OCI-LY7 (cell line): ENCODE data around the gene LRRC75A. TPM values are rescaled to one million over a fixed set of nuclear protein-coding genes. Genes with fewer than 3 reads are reported as not detected.
A peak's percentile ranks its signal among the peaks of the same experiment; 100 is the strongest.

Experiments
- BruUV-seq: library from RNA; stranded (reverse); fragments of 400-500 nt; replicated peaks from 2 replicates; lab custom pipeline; 2021; lab: Mats Ljungman, UMichigan
- CTCF ChIA-PET: fragments of 300-600 bp; sonication (Branson Sonifier 250); formaldehyde crosslinking; loops from one replicate; lab custom pipeline; 2022; ENCODE audit warnings: antibody characterized with exemption; ENCODE audit not compliant: unreplicated experiment; lab: Charles Lee
- POLR2A ChIA-PET: fragments of 300-600 bp; sonication (Branson Sonifier 250); formaldehyde crosslinking; loops from one replicate; lab custom pipeline; 2022; ENCODE audit warnings: antibody characterized with exemption; lab: Charles Lee
- DNase-seq: peaks from one replicate; pipeline ENCODE4 v3.0.0-alpha.2; 2015; ENCODE audit warnings: low spot score
- H2AFZ ChIP-seq: fragments of 200-600 bp; sonication (generic), shearing (Covaris generic); 2 replicates; pipeline ENCODE4 v1.6.1; 2014; ENCODE audit warnings: mild to moderate bottlenecking, antibody characterized with exemption, low read length, moderate library complexity
- H3K27ac ChIP-seq: fragments of 200-600 bp; sonication (generic); 2 replicates; pipeline ENCODE4 v1.5.1; 2014; ENCODE audit warnings: mixed run types, low read depth, mild to moderate bottlenecking, moderate library complexity, low read length, inconsistent platforms; ENCODE audit not compliant: poor library complexity, severe bottlenecking
- H3K36me3 ChIP-seq: fragments of 200-600 bp; sonication (generic); 2 replicates; pipeline ENCODE4 v1.6.1; 2014; ENCODE audit warnings: mild to moderate bottlenecking, antibody characterized with exemption, low read length, moderate library complexity, mixed read lengths; ENCODE audit not compliant: insufficient read depth
- H3K4me1 ChIP-seq: fragments of 200-600 bp; sonication (generic); 2 replicates; pipeline ENCODE4 v1.5.1; 2014; ENCODE audit warnings: mild to moderate bottlenecking, low read length; ENCODE audit not compliant: insufficient read depth, poor library complexity, severe bottlenecking
- H3K4me2 ChIP-seq: fragments of 200-600 bp; sonication (generic); 2 replicates; pipeline ENCODE4 v1.6.1; 2014; ENCODE audit warnings: mild to moderate bottlenecking, low read length
- H3K4me3 ChIP-seq: fragments of 200-600 bp; sonication (generic); 2 replicates; pipeline ENCODE4 v1.5.1; 2014; ENCODE audit warnings: mild to moderate bottlenecking, low read depth, low read length; ENCODE audit not compliant: poor library complexity, severe bottlenecking
- H3K79me2 ChIP-seq: fragments of 200-600 bp; sonication (generic); 2 replicates; pipeline ENCODE4 v1.6.1; 2016; ENCODE audit warnings: low read depth, mild to moderate bottlenecking, low read length, moderate library complexity, mixed read lengths; ENCODE audit not compliant: insufficient read depth
- H3K9me2 ChIP-seq: fragments of 200-600 bp; sonication (generic); 2 replicates; pipeline ENCODE4 v1.6.1; 2016; ENCODE audit warnings: mild to moderate bottlenecking, low read length, mixed read lengths; ENCODE audit not compliant: insufficient read depth
- H3K9me3 ChIP-seq: fragments of 200-600 bp; sonication (generic); 2 replicates; pipeline ENCODE4 v1.6.1; 2014; ENCODE audit warnings: mild to moderate bottlenecking, mixed run types, low read length, mixed read lengths
- H4K20me1 ChIP-seq: fragments of 200-600 bp; sonication (generic); 2 replicates; pipeline ENCODE4 v1.6.1; 2014; ENCODE audit warnings: mild to moderate bottlenecking, antibody characterized with exemption, low read length, moderate library complexity, mixed read lengths; ENCODE audit not compliant: insufficient read depth
- EZH2phosphoT487 ChIP-seq: fragments of 200-600 bp; sonication (generic); IDR thresholded peaks from 2 replicates; pipeline ENCODE4 v1.6.1; 2018; ENCODE audit warnings: low read depth, borderline replicate concordance, mild to moderate bottlenecking, mixed run types, antibody characterized with exemption, low read length, moderate library complexity, mixed read lengths
- intact Hi-C: fragments of 100-400 bp; cut with micrococcal nuclease; formaldehyde crosslinking; loops from one replicate; pipeline ENCODE4 v1.10.0; 2022; ENCODE audit not compliant: unreplicated experiment
- total RNA-seq, 2 experiments: library from RNA; depleted of rRNA in 1 of 2; stranded (reverse); fragments of >200 nt in 1 of 2; shearing (Covaris generic) in 1 of 2; gene quantifications; 2 replicates each; pipeline ENCODE4 v1.2.3, GENCODE V29; 2014 to 2022
- TF ChIP-seq, protein P1 (sequence below): fragments of 200-600 bp; sonication (generic); conservative IDR thresholded peaks from 2 replicates; pipeline ENCODE4 v1.5.1; 2014; ENCODE audit warnings: mild to moderate bottlenecking, antibody characterized with exemption, low read length, moderate library complexity, mixed read lengths

The LRRC75A gene
- total RNA-seq, 2 experiments from 2014 or later = not detected

DNA sequence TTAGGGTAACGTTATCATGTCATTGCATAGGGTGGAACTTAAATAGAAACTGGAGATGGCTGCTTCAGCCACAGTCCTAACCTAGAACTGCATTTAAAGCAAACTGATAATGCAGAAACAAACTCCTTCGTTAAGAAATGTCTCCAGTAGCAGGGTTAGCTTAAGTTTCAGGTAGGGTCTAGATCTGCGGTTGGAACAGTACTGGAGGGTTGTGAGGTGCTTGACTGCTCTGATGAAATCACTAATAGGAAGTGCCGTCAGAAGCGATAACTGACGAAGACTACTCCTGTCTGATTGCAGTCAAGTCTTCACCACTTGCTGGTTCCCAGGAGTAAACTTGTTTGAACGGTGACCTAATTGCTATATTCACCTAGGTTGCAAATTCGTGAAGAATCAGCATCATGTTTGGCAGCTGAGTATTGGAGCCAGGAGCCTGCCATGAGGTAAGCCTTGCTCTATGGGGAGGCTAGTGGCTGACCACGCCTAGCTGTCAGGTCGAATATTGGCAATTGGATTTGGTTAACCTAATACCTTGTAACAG, 52.1 kb downstream of the LRRC75A start:
- intact Hi-C loops = loop anchor here (2.0 kb wide), 1 partner anchor 59 kb away; the partner anchor contains the start of gene UBB
- no TSS peak for BruUV-seq
- no peak overlapping the region for H2AFZ ChIP-seq
- peak; percentile 51 for DNase-seq
- peaks cover 45% of the 10 kb centered on the region for H3K79me2 ChIP-seq
- TF ChIP-seq, protein P1, sequence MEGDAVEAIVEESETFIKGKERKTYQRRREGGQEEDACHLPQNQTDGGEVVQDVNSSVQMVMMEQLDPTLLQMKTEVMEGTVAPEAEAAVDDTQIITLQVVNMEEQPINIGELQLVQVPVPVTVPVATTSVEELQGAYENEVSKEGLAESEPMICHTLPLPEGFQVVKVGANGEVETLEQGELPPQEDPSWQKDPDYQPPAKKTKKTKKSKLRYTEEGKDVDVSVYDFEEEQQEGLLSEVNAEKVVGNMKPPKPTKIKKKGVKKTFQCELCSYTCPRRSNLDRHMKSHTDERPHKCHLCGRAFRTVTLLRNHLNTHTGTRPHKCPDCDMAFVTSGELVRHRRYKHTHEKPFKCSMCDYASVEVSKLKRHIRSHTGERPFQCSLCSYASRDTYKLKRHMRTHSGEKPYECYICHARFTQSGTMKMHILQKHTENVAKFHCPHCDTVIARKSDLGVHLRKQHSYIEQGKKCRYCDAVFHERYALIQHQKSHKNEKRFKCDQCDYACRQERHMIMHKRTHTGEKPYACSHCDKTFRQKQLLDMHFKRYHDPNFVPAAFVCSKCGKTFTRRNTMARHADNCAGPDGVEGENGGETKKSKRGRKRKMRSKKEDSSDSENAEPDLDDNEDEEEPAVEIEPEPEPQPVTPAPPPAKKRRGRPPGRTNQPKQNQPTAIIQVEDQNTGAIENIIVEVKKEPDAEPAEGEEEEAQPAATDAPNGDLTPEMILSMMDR = no peak
- TF ChIP-seq EZH2phosphoT487 = no peak
- H3K4me3 ChIP-seq = peak overlapping the region; percentile 98
- H3K4me1 ChIP-seq = peaks cover 33% of the 10 kb centered on the region
- peak overlapping the region; percentile 91 for H3K4me2 ChIP-seq
- no peaks in the 10 kb centered on the region for H3K9me3 ChIP-seq
- H3K9me2 ChIP-seq = no peaks in the 10 kb centered on the region
- CTCF ChIA-PET = no interaction called here
- POLR2A ChIA-PET = interaction anchor here (0.7 to 0.9 kb wide), 2 partner anchors 87 to 232 kb away, joined by 4 to 5 read pairs; no protein-coding TSS in a partner anchor
- H3K27ac ChIP-seq = peak overlapping the region; percentile 87
- H4K20me1 ChIP-seq = peaks cover 22% of the 10 kb centered on the region; the same call in 1 of the 2 replicates
- peaks cover 60% of the 10 kb centered on the region for H3K36me3 ChIP-seq

GRCh38 chr17:16439303-16439791, 52.6 kb downstream of the LRRC75A start:
- Histone ChIP-seq H3K4me2 (peak overlapping the region; percentile 91), H3K27ac (peak overlapping the region; percentile 87), H3K36me3 (peaks cover 55% of the 10 kb centered on the region), H3K9me2 (no peaks in the 10 kb centered on the region), H4K20me1 (peaks cover 22% of the 10 kb centered on the region; the same call in 1 of the 2 replicates), H2AFZ (no peak overlapping the region), H3K4me3 (peak overlapping the region; percentile 98), H3K4me1 (peaks cover 33% of the 10 kb centered on the region), H3K79me2 (peaks cover 45% of the 10 kb centered on the region), H3K9me3 (no peaks in the 10 kb centered on the region)
- ChIA-PET CTCF (no interaction called here), POLR2A (interaction anchor here (1.0 to 1.7 kb wide), 7 partner anchors 11 to 149 kb away, joined by 3 to 10 read pairs (median 4); partner anchors contain the start of genes TRPV2 and UBB)
- no peak for TF ChIP-seq EZH2phosphoT487
- TF ChIP-seq, protein P1 = no peak
- intact Hi-C loops = loop anchor here (2.0 kb wide), 1 partner anchor 59 kb away; the partner anchor contains the start of gene UBB
- DNase-seq = peak; percentile 38
- TSS peak; percentile 71 for BruUV-seq
